ENCODE results near the gene PUM1.

DNA sequence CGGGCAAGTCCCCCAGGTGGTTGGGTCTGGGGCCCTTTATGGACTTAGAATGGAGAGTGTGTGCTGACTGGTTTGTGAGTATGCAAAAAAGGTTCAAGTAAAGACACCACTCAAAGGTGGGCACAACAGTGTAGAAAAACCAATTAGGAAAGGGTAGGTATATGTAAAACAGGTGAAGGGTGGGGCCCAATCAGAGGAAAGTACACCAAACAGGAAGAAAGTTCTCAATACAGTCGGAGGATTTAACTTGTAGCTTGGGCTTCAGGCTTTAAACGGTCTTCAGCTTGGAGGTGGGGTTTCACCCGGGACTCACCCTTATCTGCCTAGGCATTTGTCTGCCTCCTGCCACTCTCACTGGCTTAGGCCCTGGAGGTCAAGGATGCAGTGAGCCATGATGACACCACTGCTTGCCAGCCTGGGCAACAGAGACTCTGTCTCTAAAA is 6.8 kb upstream of the PUM1 start:
- TF ChIP-seq, protein P1, sequence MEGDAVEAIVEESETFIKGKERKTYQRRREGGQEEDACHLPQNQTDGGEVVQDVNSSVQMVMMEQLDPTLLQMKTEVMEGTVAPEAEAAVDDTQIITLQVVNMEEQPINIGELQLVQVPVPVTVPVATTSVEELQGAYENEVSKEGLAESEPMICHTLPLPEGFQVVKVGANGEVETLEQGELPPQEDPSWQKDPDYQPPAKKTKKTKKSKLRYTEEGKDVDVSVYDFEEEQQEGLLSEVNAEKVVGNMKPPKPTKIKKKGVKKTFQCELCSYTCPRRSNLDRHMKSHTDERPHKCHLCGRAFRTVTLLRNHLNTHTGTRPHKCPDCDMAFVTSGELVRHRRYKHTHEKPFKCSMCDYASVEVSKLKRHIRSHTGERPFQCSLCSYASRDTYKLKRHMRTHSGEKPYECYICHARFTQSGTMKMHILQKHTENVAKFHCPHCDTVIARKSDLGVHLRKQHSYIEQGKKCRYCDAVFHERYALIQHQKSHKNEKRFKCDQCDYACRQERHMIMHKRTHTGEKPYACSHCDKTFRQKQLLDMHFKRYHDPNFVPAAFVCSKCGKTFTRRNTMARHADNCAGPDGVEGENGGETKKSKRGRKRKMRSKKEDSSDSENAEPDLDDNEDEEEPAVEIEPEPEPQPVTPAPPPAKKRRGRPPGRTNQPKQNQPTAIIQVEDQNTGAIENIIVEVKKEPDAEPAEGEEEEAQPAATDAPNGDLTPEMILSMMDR (IDR thresholded peaks at IDR 0.05) = no peak
- no peak for TF ChIP-seq POLR2A (IDR thresholded peaks at IDR 0.05)
